Testis (tissue), 3 donors: ENCODE data around the gene PLEKHG5. TPM values are rescaled to one million over a fixed set of nuclear protein-coding genes. Genes with fewer than 3 reads are reported as not detected.

ENCODE experiments used
- DNase-seq: peaks from one replicate; pipeline ENCODE4 v3.0.0-alpha.2; 2019
- H3K27ac ChIP-seq, 2 donors: fragments of 200-600 bp; sonication (generic); one replicate each; pipeline ENCODE4 v1.5.1; 2019
- H3K27me3 ChIP-seq: fragments of 200-600 bp; sonication (generic); one replicate; pipeline ENCODE4 v1.5.1; 2019
- H3K36me3 ChIP-seq: fragments of 200-600 bp; sonication (generic); one replicate; pipeline ENCODE4 v1.5.1; 2017; ENCODE audit warnings: low read depth; ENCODE audit errors: missing control alignments
- H3K4me1 ChIP-seq: fragments of 200-600 bp; sonication (generic); one replicate; pipeline ENCODE4 v1.5.1; 2019
- H3K4me3 ChIP-seq, 2 donors: fragments of 200-600 bp; sonication (generic); one replicate each; pipeline ENCODE4 v1.5.1; 2017 to 2019
- H3K9me3 ChIP-seq: fragments of 200-600 bp; sonication (generic); one replicate; pipeline ENCODE4 v1.5.1; 2017
- CTCF ChIP-seq, 3 experiments: fragments of 450-650 bp in 2 of 3; fragments of 200-600 bp in 1 of 3; sonication (generic) in 1 of 3; IDR thresholded peaks; one replicate each; pipeline ENCODE4 v1.5.1; 2016 to 2019; ENCODE audit warnings: antibody characterized with exemption in 3 of 3, mild to moderate bottlenecking in 2 of 3, moderate library complexity in 1 of 3
- POLR2A ChIP-seq: fragments of 450-650 bp; IDR thresholded peaks from one replicate; pipeline ENCODE4 v1.6.1; 2017; ENCODE audit warnings: antibody characterized with exemption, mild to moderate bottlenecking, moderate library complexity
- WGBS, 2 donors: methylation state at CpG; one replicate each; pipeline ENCODE4 v1.1.5; 2018; 5-methylcytosine and 5-hydroxymethylcytosine counted together
- intact Hi-C: fragments of 100-400 bp; cut with DNase I; formaldehyde crosslinking; loops from one replicate; pipeline ENCODE4 v1.15.1; 2023; ENCODE audit warnings: low total_unique reads
- polyA plus RNA-seq: library from polyadenylated mRNA; stranded (reverse); fragments of 350-450 nt; fragmentation: Illumina TruSeq; extraction: RNeasy Lipid Tissue Mini Kit (QIAGEN cat#74804); gene quantifications from one replicate; pipeline ENCODE4 v1.2.3, GENCODE V29; 2014; ENCODE audit warnings: low read depth, low replicate concordance; ENCODE audit not compliant: insufficient read depth
- total RNA-seq, 2 donors: library from RNA; depleted of rRNA; stranded (reverse); fragments of >200 nt; gene quantifications; one replicate each; pipeline ENCODE4 v1.2.3, GENCODE V29; 2016

Gene PLEKHG5
- total and polyA plus RNA-seq, 3 donors from 2014 or later = 8.1 to 16.4 (median 13.7) TPM

GRCh38 chr1:6488602-6489382 is 2.7 kb downstream of the PLEKHG5 start:
- no peaks in the 10 kb centered on the region for H3K9me3 ChIP-seq
- no peak overlapping the region for H3K4me3 ChIP-seq
- no peaks in the 10 kb centered on the region for H3K27me3 ChIP-seq
- DNase-seq = no peak
- intact Hi-C loops = no loop called here
- no peaks in the 10 kb centered on the region for H3K36me3 ChIP-seq
- TF ChIP-seq POLR2A (no peak), CTCF (IDR thresholded peaks at IDR 0.05) (no peak)
- peaks cover 17% of the 10 kb centered on the region for H3K4me1 ChIP-seq
- 91 to 100% methylated on average over 4 to 13 of the region's 13 CpGs for WGBS, 2 donors
- no peak overlapping the region for H3K27ac ChIP-seq

GRCh38 chr1:6487804-6488484 is 3.5 kb downstream of the PLEKHG5 start:
- TF ChIP-seq CTCF (IDR thresholded peaks at IDR 0.05) = no peak
- no peak for TF ChIP-seq POLR2A
- WGBS, 2 donors = 89 to 92% methylated on average over 13 to 14 of the region's 14 CpGs
- intact Hi-C loops = no loop called here

GRCh38 chr1:6486433-6487011 is 4.9 kb downstream of the PLEKHG5 start:
- WGBS, 2 donors = 31 to 33% methylated on average over 2 to 15 of the region's 15 CpGs
- Histone ChIP-seq H3K36me3 (no peaks in the 10 kb centered on the region), H3K9me3 (no peaks in the 10 kb centered on the region), H3K27ac (no peak overlapping the region), H3K4me1 (peaks cover 14% of the 10 kb centered on the region), H3K4me3 (no peak overlapping the region), H3K27me3 (no peaks in the 10 kb centered on the region)
- TF ChIP-seq CTCF (IDR thresholded peaks at IDR 0.05) (peak; percentile 75 to 82 (median 77)), POLR2A (no peak)
- DNase-seq = peak; percentile 89
- intact Hi-C loops = no loop called here

More at GRCh38 chr1:6487804-6488484, 3.5 kb downstream of the PLEKHG5 start:
- H3K4me3 ChIP-seq = no peak overlapping the region
- peaks cover 17% of the 10 kb centered on the region for H3K4me1 ChIP-seq
- no peaks in the 10 kb centered on the region for H3K9me3 ChIP-seq
- H3K27ac ChIP-seq = no peak overlapping the region
- H3K27me3 ChIP-seq = no peaks in the 10 kb centered on the region
- H3K36me3 ChIP-seq = no peaks in the 10 kb centered on the region
- DNase-seq = no peak

- Histone ChIP-seq H3K27ac (peak overlapping the region in 1 of 2 donors; percentile 41), H3K36me3 (no peaks in the 10 kb centered on the region), H3K4me1 (peaks cover 6% of the 10 kb centered on the region), H3K4me3 (peak overlapping the region; percentile 43 to 55), H3K27me3 (no peaks in the 10 kb centered on the region), H3K9me3 (no peaks in the 10 kb centered on the region)
- intact Hi-C loops = no loop called here
- 7 to 12% methylated on average over 13 to 52 of the region's 80 CpGs for WGBS, 2 donors
- no peak for TF ChIP-seq CTCF (IDR thresholded peaks at IDR 0.05)
- no peak for TF ChIP-seq POLR2A
- no peak for DNase-seq
Measured at GRCh38 chr1:6485168-6486101, 6.0 kb downstream of the PLEKHG5 start.
